Lower lobe of right lung (tissue), 2 donors: ENCODE results near the gene TEX35. TPM values are rescaled to one million over a fixed set of nuclear protein-coding genes. Genes with fewer than 3 reads are reported as not detected.

Experiments
- ATAC-seq, 2 donors: fragments of 200-7000 bp; cut with Tn5 transposase; one replicate each; pipeline ENCODE4 v1.9.1; 2020 to 2022; ENCODE audit warnings: mild to moderate bottlenecking in 2 of 2, moderate library complexity in 2 of 2
- DNase-seq: peaks from one replicate; pipeline ENCODE4 v3.0.0-alpha.2; 2020
- H3K27ac ChIP-seq: fragments of 200-600 bp; one replicate; pipeline ENCODE4 v1.8.0; 2022
- H3K27me3 ChIP-seq: fragments of 200-600 bp; one replicate; pipeline ENCODE4 v1.8.0; 2022; ENCODE audit warnings: low read depth
- H3K36me3 ChIP-seq: fragments of 200-600 bp; one replicate; pipeline ENCODE4 v1.8.0; 2022; ENCODE audit warnings: mild to moderate bottlenecking
- H3K4me1 ChIP-seq: fragments of 200-600 bp; one replicate; pipeline ENCODE4 v1.8.0; 2022
- H3K4me3 ChIP-seq: fragments of 200-600 bp; one replicate; pipeline ENCODE4 v1.8.0; 2022; ENCODE audit warnings: mild to moderate bottlenecking
- H3K9me3 ChIP-seq: fragments of 200-600 bp; one replicate; pipeline ENCODE4 v1.8.0; 2022
- intact Hi-C: fragments of 100-400 bp; cut with DNase I; formaldehyde crosslinking; loops from one replicate; pipeline ENCODE4 v1.11.0; 2022
- total RNA-seq: library from RNA; stranded (reverse); fragmentation: NEBNext Ultra II Directional; extraction: Animal tissue kit (Norgen Biotek cat#: 25700); gene quantifications from one replicate; pipeline ENCODE4 v1.2.1, GENCODE V29; 2021
- TF ChIP-seq, protein P1 (sequence below): fragments of 200-600 bp; IDR thresholded peaks from one replicate; pipeline ENCODE4 v1.8.0; 2022; ENCODE audit warnings: antibody characterized with exemption, mild to moderate bottlenecking
- donor health status: DM: no; HTN: yes; CAD: no; lungs with severe emphysema.

The TEX35 gene
- total RNA-seq, 1 donor from 2014 or later: not detected

DNA sequence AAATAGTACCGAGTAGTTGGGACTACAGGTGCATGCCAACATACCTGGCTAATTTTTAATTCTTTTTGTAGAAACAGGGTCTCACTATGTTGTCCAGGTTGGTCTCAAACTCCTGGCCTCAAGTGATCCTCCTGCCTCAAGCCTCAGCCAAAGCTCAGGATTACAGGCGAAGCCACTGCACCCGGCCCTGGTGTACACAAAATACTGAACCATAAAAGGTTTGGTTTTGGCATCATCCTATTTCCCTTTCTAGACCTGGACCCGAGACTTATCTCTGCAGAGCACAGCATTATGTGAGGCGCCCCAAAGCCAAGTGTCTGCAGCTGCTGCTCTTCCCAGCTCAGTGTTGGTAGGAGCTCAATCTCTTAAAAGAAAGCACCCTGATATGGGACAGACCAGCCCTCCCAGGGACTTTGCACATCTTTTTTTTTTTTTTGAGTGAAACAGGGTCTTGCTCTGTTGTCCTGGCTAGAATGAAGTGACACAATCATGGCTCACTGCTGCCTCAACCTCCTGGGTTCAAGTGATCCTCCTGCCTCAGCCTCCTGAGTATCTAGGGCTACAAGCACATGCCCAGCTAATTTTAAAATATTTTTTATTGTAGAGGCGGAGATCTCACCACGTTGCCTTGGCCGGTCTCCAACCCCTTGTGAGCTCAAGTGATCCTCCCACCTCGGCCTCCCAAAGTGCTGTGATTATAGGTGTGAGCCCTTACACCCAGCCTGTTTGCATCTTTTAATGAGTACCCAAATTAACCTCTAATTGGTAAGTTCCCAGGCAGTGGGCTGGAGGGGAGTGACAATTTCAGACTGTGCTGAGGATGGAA, 20.4 kb downstream of the TEX35 start:
- no peak for ATAC-seq
- intact Hi-C loops: loop anchor here (10.0 kb wide), 1 partner anchor 471 kb away; no protein-coding TSS in a partner anchor
- TF ChIP-seq, protein P1, sequence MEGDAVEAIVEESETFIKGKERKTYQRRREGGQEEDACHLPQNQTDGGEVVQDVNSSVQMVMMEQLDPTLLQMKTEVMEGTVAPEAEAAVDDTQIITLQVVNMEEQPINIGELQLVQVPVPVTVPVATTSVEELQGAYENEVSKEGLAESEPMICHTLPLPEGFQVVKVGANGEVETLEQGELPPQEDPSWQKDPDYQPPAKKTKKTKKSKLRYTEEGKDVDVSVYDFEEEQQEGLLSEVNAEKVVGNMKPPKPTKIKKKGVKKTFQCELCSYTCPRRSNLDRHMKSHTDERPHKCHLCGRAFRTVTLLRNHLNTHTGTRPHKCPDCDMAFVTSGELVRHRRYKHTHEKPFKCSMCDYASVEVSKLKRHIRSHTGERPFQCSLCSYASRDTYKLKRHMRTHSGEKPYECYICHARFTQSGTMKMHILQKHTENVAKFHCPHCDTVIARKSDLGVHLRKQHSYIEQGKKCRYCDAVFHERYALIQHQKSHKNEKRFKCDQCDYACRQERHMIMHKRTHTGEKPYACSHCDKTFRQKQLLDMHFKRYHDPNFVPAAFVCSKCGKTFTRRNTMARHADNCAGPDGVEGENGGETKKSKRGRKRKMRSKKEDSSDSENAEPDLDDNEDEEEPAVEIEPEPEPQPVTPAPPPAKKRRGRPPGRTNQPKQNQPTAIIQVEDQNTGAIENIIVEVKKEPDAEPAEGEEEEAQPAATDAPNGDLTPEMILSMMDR: no peak

DNA sequence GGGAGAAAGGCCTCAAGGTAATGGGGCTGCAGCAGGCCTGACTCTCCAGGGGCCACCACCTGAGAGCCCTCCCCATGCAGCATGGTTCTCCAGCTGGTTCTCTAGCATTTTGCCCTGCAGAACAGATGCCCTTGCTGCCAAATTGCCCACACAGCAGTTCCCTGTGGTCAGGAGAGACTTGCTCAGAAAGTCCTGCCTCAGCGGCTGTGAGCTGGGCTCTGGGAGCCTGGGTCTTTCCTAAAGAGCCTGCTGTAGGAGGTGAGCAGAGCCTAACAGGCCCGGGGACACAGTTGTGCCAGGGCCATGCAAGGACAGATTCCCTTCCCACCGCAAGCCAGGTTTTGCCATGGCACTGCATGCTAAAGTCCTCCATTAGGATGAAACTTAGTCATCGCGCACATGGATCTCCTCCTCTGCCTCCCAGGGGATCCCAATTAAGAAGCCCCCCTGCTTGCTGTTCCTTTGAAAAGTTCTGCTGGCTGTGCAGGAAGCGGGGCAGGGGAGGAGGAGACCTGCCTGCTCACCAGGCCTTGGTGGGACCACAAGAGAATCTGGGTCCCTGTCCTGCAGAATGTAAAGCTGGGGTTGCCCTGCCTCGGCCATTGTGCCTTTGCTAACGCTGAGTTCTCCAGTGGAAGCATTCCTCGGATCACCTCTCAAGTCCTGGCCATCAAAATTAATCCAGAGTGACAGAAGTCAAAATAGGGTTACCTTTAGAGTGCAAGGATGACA, 21.4 kb downstream of the TEX35 start:
- intact Hi-C loops: loop anchor here (10.0 kb wide), 1 partner anchor 470 kb away; no protein-coding TSS in a partner anchor
- no peak for DNase-seq

More for the DNA sequence above, 20.4 kb downstream of the TEX35 start:
- Histone ChIP-seq H3K27ac (no peak overlapping the region), H3K27me3 (no peaks in the 10 kb centered on the region), H3K36me3 (no peaks in the 10 kb centered on the region), H3K4me1 (peaks cover 22% of the 10 kb centered on the region), H3K4me3 (no peak overlapping the region), H3K9me3 (no peaks in the 10 kb centered on the region)
- no peak for DNase-seq

GRCh38 chr1:178536329-178536728, 23.4 kb downstream of the TEX35 start:
- TF ChIP-seq, protein P1: no peak
- H3K27me3 ChIP-seq: no peaks in the 10 kb centered on the region
- H3K9me3 ChIP-seq: no peaks in the 10 kb centered on the region
- intact Hi-C loops: loop anchor here (10.0 kb wide), 1 partner anchor 468 kb away; no protein-coding TSS in a partner anchor
- ATAC-seq (no peak), DNase-seq (no peak)
- H3K4me1 ChIP-seq: peaks cover 22% of the 10 kb centered on the region
- no peak overlapping the region for H3K27ac ChIP-seq
- no peak overlapping the region for H3K4me3 ChIP-seq
- H3K36me3 ChIP-seq: no peaks in the 10 kb centered on the region

More for the DNA sequence above, 21.4 kb downstream of the TEX35 start:
- no peak overlapping the region for H3K4me3 ChIP-seq
- no peaks in the 10 kb centered on the region for H3K36me3 ChIP-seq
- no peaks in the 10 kb centered on the region for H3K27me3 ChIP-seq
- ATAC-seq: no peak
- TF ChIP-seq, protein P1: no peak
- H3K9me3 ChIP-seq: no peaks in the 10 kb centered on the region
- H3K27ac ChIP-seq: no peak overlapping the region
- H3K4me1 ChIP-seq: peaks cover 22% of the 10 kb centered on the region

GRCh38 chr1:178536844-178537371, 24.0 kb downstream of the TEX35 start:
- H3K27ac ChIP-seq: no peak overlapping the region
- H3K36me3 ChIP-seq: no peaks in the 10 kb centered on the region
- no peaks in the 10 kb centered on the region for H3K9me3 ChIP-seq
- no peaks in the 10 kb centered on the region for H3K27me3 ChIP-seq
- TF ChIP-seq, protein P1: no peak
- H3K4me1 ChIP-seq: peaks cover 25% of the 10 kb centered on the region
- no peak overlapping the region for H3K4me3 ChIP-seq
- DNase-seq (no peak), ATAC-seq (peak; percentile 63 to 69)
- intact Hi-C loops: loop anchor here (10.0 kb wide), 1 partner anchor 468 kb away; no protein-coding TSS in a partner anchor

DNA sequence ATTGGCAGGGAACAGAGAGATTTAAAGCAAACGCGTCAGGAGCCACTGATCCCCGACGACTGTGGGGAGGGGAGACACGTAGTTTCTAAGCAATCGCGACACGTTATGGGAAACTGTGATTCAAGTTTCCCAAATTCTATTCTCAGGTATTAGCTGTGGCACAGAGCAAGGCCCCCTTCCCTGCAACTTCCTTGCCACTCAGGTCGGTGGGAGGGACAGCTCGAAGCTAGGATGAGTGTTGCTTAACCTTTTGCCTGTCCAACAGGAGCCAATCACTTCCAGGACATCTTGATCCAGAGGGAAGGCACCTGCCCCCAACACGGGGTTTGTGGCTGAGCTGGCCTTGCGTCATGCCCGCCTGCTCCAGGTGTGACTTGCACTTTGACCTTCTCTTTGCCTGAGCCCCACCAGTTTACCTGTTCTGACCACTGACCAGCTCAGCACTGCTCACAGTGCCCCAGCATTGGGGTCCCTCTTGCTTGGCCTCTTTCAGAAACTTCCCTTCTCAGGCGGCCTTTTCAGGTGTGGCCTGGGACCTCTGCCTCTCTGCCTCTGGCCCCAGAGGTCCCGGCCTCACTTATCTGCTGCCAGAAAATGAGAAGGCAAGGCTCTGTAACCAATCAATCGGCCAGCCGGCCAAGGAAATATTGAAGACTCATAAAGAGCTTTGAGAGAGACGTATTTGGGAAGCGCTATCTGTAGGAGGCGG, 24.6 kb downstream of the TEX35 start:
- H3K4me3 ChIP-seq: no peak overlapping the region
- intact Hi-C loops: loop anchor here (10.0 kb wide), 1 partner anchor 467 kb away; no protein-coding TSS in a partner anchor
- H3K4me1 ChIP-seq: peaks cover 20% of the 10 kb centered on the region
- ATAC-seq: no peak
- no peaks in the 10 kb centered on the region for H3K36me3 ChIP-seq
- no peaks in the 10 kb centered on the region for H3K27me3 ChIP-seq
- TF ChIP-seq, protein P1: no peak
- H3K27ac ChIP-seq: no peak overlapping the region
- no peaks in the 10 kb centered on the region for H3K9me3 ChIP-seq
- DNase-seq: no peak
